Stimulated activated CD4-positive, alpha-beta T cell treated with anti-CD3 and anti-CD28 coated beads, Interleukin-15, amount 100 ng/mL, for 48 hours (primary cell): ENCODE measurements around the gene ESYT2.

Source experiments
- DNase-seq, 2 donors: peaks; one replicate each; pipeline ENCODE4 v3.0.0-alpha.2; 2020; ENCODE audit warnings: low read depth in 2 of 2

Gene ESYT2

GRCh38 chr7:158828133-158829020, 932 bp downstream of the ESYT2 start:
- DNase-seq, result no peak

- no peak for DNase-seq
Measured at GRCh38 chr7:158827411-158828132, 1.7 kb downstream of the ESYT2 start.

GRCh38 chr7:158825628-158826289, 3.5 kb downstream of the ESYT2 start:
- no peak for DNase-seq

- peak in 1 of 2 donors; percentile 54 for DNase-seq
Measured at GRCh38 chr7:158824028-158824427, 5.3 kb downstream of the ESYT2 start.

- no peak for DNase-seq
Measured at GRCh38 chr7:158821171-158822031, 7.9 kb downstream of the ESYT2 start.

- no peak for DNase-seq
Measured at GRCh38 chr7:158820656-158821055, 8.7 kb downstream of the ESYT2 start.

- no peak for DNase-seq
Measured at GRCh38 chr7:158819571-158820203, 9.6 kb downstream of the ESYT2 start.

- peak; percentile 41 to 50 for DNase-seq
Measured at GRCh38 chr7:158818325-158819213, 10.7 kb downstream of the ESYT2 start.

GRCh38 chr7:158816995-158817394, 12.3 kb downstream of the ESYT2 start:
- DNase-seq, result no peak

GRCh38 chr7:158816271-158816670, 13.0 kb downstream of the ESYT2 start:
- no peak for DNase-seq

GRCh38 chr7:158815800-158816128, 13.5 kb downstream of the ESYT2 start:
- no peak for DNase-seq

GRCh38 chr7:158815083-158815799, 14.1 kb downstream of the ESYT2 start:
- DNase-seq, result no peak

- DNase-seq, result peak in 1 of 2 donors; percentile 37
Measured at GRCh38 chr7:158814637-158815036, 14.7 kb downstream of the ESYT2 start.

GRCh38 chr7:158812684-158813083, 16.6 kb downstream of the ESYT2 start:
- no peak for DNase-seq

- no peak for DNase-seq
Measured at GRCh38 chr7:158811894-158812293, 17.4 kb downstream of the ESYT2 start.

- peak; percentile 64 to 71 for DNase-seq
Measured at GRCh38 chr7:158811461-158811860, 17.8 kb downstream of the ESYT2 start.

GRCh38 chr7:158810846-158811245, 18.5 kb downstream of the ESYT2 start:
- no peak for DNase-seq

- DNase-seq, result no peak
Measured at GRCh38 chr7:158809596-158809995, 19.7 kb downstream of the ESYT2 start.

- no peak for DNase-seq
Measured at GRCh38 chr7:158808126-158808525, 21.2 kb downstream of the ESYT2 start.
